Astrocyte (in vitro differentiated cells and primary cell): ENCODE measurements around the gene OR9Q1. TPM values are rescaled to one million over a fixed set of nuclear protein-coding genes. Genes with fewer than 3 reads are reported as not detected.

Experiments used
- DNase-seq: peaks from one replicate; pipeline ENCODE4 v3.0.0-alpha.2; 2010; ENCODE audit warnings: low read depth
- FAIRE-seq: peaks from 2 replicates; lab custom pipeline; 2011; peaks lifted over from hg19 to GRCh38; lab: Jason Lieb, UNC
- H2AFZ ChIP-seq: 2 replicates; pipeline ENCODE4 v1.6.0; 2012; ENCODE audit warnings: low read depth, low read length, inconsistent platforms
- H3K27ac ChIP-seq: 2 replicates; pipeline ENCODE4 v1.5.1; 2011; ENCODE audit warnings: low read depth, low read length, inconsistent platforms
- H3K27me3 ChIP-seq: 2 replicates; pipeline ENCODE4 v1.6.0; 2011; ENCODE audit warnings: low read length, inconsistent platforms; ENCODE audit not compliant: insufficient read depth
- H3K36me3 ChIP-seq: 2 replicates; pipeline ENCODE4 v1.5.1; 2011; ENCODE audit warnings: low read length, inconsistent platforms; ENCODE audit not compliant: insufficient read depth
- H3K4me1 ChIP-seq: 2 replicates; pipeline ENCODE4 v1.5.1; 2011; ENCODE audit warnings: low read length, inconsistent platforms; ENCODE audit not compliant: insufficient read depth
- H3K4me2 ChIP-seq: 2 replicates; pipeline ENCODE4 v1.6.0; 2012; ENCODE audit warnings: low read length, inconsistent platforms
- H3K4me3 ChIP-seq: 2 replicates; pipeline ENCODE4 v1.5.1; 2011; ENCODE audit warnings: low read depth, mild to moderate bottlenecking, low read length, inconsistent platforms; ENCODE audit not compliant: insufficient read depth
- H3K79me2 ChIP-seq: 2 replicates; pipeline ENCODE4 v1.6.0; 2012; ENCODE audit warnings: mild to moderate bottlenecking, low read length, inconsistent platforms; ENCODE audit not compliant: insufficient read depth
- H3K9ac ChIP-seq: 2 replicates; pipeline ENCODE4 v1.6.0; 2012; ENCODE audit warnings: mild to moderate bottlenecking, low read length, inconsistent platforms
- H3K9me3 ChIP-seq: 2 replicates; pipeline ENCODE4 v1.5.1; 2012; ENCODE audit warnings: low read depth, mild to moderate bottlenecking, low read length, inconsistent platforms; ENCODE audit not compliant: insufficient read depth
- H4K20me1 ChIP-seq: 2 replicates; pipeline ENCODE4 v1.6.0; 2012; ENCODE audit warnings: low read length, inconsistent platforms; ENCODE audit not compliant: insufficient read depth
- H3K27ac Mint-ChIP-seq: one replicate; pipeline ENCODE4 v1.8.0; 2021; ENCODE audit warnings: mild to moderate bottlenecking, mixed read lengths; ENCODE audit not compliant: unreplicated experiment
- H3K27me3 Mint-ChIP-seq: one replicate; pipeline ENCODE4 v1.8.0; 2021; ENCODE audit warnings: low read depth, mixed read lengths; ENCODE audit not compliant: unreplicated experiment
- H3K36me3 Mint-ChIP-seq: one replicate; pipeline ENCODE4 v1.8.0; 2021; ENCODE audit warnings: low read depth, mixed read lengths; ENCODE audit not compliant: unreplicated experiment
- H3K4me1 Mint-ChIP-seq: one replicate; pipeline ENCODE4 v1.8.0; 2021; ENCODE audit warnings: low read depth, mixed read lengths; ENCODE audit not compliant: unreplicated experiment
- H3K4me3 Mint-ChIP-seq: one replicate; pipeline ENCODE4 v1.8.0; 2021; ENCODE audit warnings: mild to moderate bottlenecking, moderate library complexity, mixed read lengths; ENCODE audit not compliant: unreplicated experiment
- H3K9me3 Mint-ChIP-seq: one replicate; pipeline ENCODE4 v1.8.0; 2021; ENCODE audit warnings: mild to moderate bottlenecking, mixed read lengths; ENCODE audit not compliant: unreplicated experiment
- EZH2 ChIP-seq: IDR thresholded peaks from 2 replicates; pipeline ENCODE4 v1.6.1; 2012; ENCODE audit warnings: mild to moderate bottlenecking, low read length, inconsistent platforms; ENCODE audit not compliant: insufficient read depth
- total RNA-seq: library from RNA; stranded (reverse); gene quantifications from 2 replicates; pipeline ENCODE4 v1.2.1, GENCODE V29; 2021
- TF ChIP-seq, protein P1 (sequence below): IDR thresholded peaks from 2 replicates; pipeline ENCODE4 v1.5.1; 2011; ENCODE audit warnings: low read depth, mild to moderate bottlenecking, inconsistent platforms, low read length, moderate library complexity; ENCODE audit not compliant: insufficient read depth

OR9Q1 gene
- total RNA-seq, 1 donor from 2014 or later, result not detected

DNA sequence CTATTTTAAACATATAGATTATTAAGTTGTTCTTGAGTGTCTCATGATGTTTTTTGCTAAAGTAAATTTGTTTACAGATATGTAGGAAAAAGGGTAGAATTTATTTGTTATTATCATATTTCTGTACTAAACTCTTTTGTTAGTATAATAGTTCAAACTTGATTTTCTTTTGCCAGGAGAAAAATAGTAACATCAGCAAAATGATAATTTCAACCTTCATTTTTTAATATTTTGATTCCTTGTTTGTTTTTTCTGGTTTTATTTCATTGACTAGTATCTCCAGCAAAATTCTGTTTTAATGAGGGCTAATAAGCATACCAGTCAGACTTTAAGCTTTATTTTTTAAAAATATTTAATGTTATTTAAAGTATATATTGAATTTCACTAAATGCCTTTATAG is 192.8 kb downstream of the OR9Q1 start:
- Mint-ChIP-seq H3K4me3 (no peak overlapping the region), H3K9me3 (peaks cover 3% of the 10 kb centered on the region), H3K27ac (no peak overlapping the region), H3K4me1 (no peaks in the 10 kb centered on the region), H3K27me3 (peaks cover 3% of the 10 kb centered on the region), H3K36me3 (no peaks in the 10 kb centered on the region)
- Histone ChIP-seq H3K9me3 (no peaks in the 10 kb centered on the region), H3K4me1 (no peaks in the 10 kb centered on the region), H2AFZ (no peak overlapping the region), H3K27ac (no peak overlapping the region), H3K27me3 (no peaks in the 10 kb centered on the region), H3K4me3 (no peak overlapping the region), H3K4me2 (no peak overlapping the region), H3K79me2 (no peaks in the 10 kb centered on the region), H4K20me1 (no peaks in the 10 kb centered on the region), H3K36me3 (no peaks in the 10 kb centered on the region), H3K9ac (no peak overlapping the region)
- TF ChIP-seq, protein P1, sequence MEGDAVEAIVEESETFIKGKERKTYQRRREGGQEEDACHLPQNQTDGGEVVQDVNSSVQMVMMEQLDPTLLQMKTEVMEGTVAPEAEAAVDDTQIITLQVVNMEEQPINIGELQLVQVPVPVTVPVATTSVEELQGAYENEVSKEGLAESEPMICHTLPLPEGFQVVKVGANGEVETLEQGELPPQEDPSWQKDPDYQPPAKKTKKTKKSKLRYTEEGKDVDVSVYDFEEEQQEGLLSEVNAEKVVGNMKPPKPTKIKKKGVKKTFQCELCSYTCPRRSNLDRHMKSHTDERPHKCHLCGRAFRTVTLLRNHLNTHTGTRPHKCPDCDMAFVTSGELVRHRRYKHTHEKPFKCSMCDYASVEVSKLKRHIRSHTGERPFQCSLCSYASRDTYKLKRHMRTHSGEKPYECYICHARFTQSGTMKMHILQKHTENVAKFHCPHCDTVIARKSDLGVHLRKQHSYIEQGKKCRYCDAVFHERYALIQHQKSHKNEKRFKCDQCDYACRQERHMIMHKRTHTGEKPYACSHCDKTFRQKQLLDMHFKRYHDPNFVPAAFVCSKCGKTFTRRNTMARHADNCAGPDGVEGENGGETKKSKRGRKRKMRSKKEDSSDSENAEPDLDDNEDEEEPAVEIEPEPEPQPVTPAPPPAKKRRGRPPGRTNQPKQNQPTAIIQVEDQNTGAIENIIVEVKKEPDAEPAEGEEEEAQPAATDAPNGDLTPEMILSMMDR, result no peak
- TF ChIP-seq EZH2, result no peak
- no peak for DNase-seq
- no peak for FAIRE-seq

DNA sequence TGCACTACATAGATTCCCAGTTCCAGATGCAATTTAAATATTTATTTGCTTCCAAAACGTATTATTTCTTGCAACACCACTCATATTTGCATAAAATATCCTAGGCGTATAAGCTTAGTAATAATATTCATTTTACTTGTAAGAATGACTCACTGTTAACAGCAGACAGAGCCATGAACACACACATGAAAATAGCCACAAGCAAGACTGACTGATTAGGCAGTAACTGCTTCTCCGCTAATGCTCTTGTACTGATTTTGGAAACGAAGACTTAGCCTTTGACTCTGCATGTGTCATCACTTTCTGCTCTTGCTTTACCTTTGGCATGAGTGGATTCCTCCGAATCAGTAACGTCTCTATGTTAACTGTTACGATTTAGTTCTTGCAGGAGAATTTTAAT is 199.0 kb downstream of the OR9Q1 start:
- Histone ChIP-seq H3K36me3 (no peaks in the 10 kb centered on the region), H3K4me2 (no peak overlapping the region), H3K9ac (no peak overlapping the region), H3K4me3 (no peak overlapping the region), H2AFZ (no peak overlapping the region), H4K20me1 (no peaks in the 10 kb centered on the region), H3K79me2 (no peaks in the 10 kb centered on the region), H3K4me1 (no peaks in the 10 kb centered on the region), H3K27ac (no peak overlapping the region), H3K27me3 (no peaks in the 10 kb centered on the region), H3K9me3 (no peaks in the 10 kb centered on the region)
- Mint-ChIP-seq H3K27ac (no peak overlapping the region), H3K4me3 (no peak overlapping the region), H3K27me3 (no peaks in the 10 kb centered on the region), H3K36me3 (no peaks in the 10 kb centered on the region), H3K4me1 (no peaks in the 10 kb centered on the region), H3K9me3 (no peaks in the 10 kb centered on the region)
- TF ChIP-seq EZH2, result no peak
- TF ChIP-seq, protein P1, result no peak
- no peak for DNase-seq
- FAIRE-seq, result no peak

DNA sequence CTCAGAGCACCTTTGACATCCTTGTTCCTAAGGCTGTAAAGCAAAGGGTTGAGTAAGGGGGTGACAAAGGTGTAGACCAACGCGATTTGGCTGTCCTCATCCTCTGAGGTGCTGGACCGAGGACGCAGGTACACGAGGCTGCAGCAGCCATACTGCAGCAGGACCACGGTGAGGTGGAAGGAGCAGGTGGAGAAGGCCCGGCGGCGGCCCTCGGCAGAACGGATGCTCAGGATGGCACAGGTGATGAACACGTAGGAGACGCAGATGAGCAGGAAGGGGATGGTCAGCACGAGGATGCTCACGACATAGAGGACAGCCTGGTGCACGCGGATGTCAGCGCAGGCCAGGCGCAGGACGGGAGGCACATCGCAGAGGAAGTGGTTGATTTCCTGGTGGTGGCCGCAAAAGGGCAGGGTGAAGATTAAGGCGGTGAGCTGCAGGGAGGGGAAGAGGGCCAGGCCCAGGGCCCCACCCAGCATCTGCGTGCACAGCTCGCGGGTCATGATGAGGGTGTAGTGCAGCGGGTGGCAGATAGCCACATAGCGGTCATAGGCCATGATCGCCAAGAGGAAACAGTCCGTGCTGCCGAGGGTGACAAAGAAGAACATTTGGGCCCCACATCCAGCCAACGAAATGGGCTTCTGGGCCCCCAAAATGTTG is 204.4 kb downstream of the OR9Q1 start:
- Histone ChIP-seq H3K79me2 (no peaks in the 10 kb centered on the region), H3K27ac (no peak overlapping the region), H3K9ac (no peak overlapping the region), H3K9me3 (no peaks in the 10 kb centered on the region), H3K4me1 (no peaks in the 10 kb centered on the region), H3K27me3 (no peaks in the 10 kb centered on the region), H3K4me2 (no peak overlapping the region), H3K4me3 (no peak overlapping the region), H4K20me1 (no peaks in the 10 kb centered on the region), H3K36me3 (no peaks in the 10 kb centered on the region), H2AFZ (no peak overlapping the region)
- no peak overlapping the region for H3K4me3 Mint-ChIP-seq
- no peaks in the 10 kb centered on the region for H3K36me3 Mint-ChIP-seq
- TF ChIP-seq EZH2, result no peak
- TF ChIP-seq, protein P1, result no peak
- H3K27ac Mint-ChIP-seq, result no peak overlapping the region
- DNase-seq (no peak), FAIRE-seq (no peak)
- H3K4me1 Mint-ChIP-seq, result no peaks in the 10 kb centered on the region
- peaks cover 2% of the 10 kb centered on the region for H3K27me3 Mint-ChIP-seq
- peaks cover 4% of the 10 kb centered on the region for H3K9me3 Mint-ChIP-seq
